ENCODE results near the gene RPS14. TPM values are rescaled to one million over a fixed set of nuclear protein-coding genes. Genes with fewer than 3 reads are reported as not detected.

RPS14 gene
- total and polyA plus RNA-seq, 2 of the 8 experiments (the other 6 are each of a cell fraction or from before 2014, with no cell fraction given): 2,548 to 6,423 TPM

- H3K18ac ChIP-seq (ENCODE audit: extremely low read depth, low read length): peak overlapping the region; percentile 48; the same call in 1 of the 2 replicates
- no peaks in the 10 kb centered on the region for H3K23me2 ChIP-seq (ENCODE audit: low read depth, low read length)
- H4K91ac ChIP-seq (replicated peaks; ENCODE audit: insufficient read length, low read length): peak overlapping the region; percentile 96
- peaks cover 0 to 9% (median 3%) of the 10 kb centered on the region in 4 experiments; a peak in 4 of 7 replicates for H3K4me1 ChIP-seq (replicated peaks in 1 of 4; ENCODE audit: control insufficient read depth in 3 of 4, insufficient read depth in 4 of 4, low read length in 3 of 4)
- no peak overlapping the region for H3K14ac ChIP-seq (ENCODE audit: insufficient read length)
- H3K9ac ChIP-seq (replicated peaks in 1 of 4; ENCODE audit: extremely low read depth in 1 of 4, low read depth in 3 of 4, low read length in 3 of 4): no peak overlapping the region
- H4K20me1 ChIP-seq (replicated peaks in 1 of 2; ENCODE audit: control insufficient read depth in 1 of 2, insufficient read depth in 2 of 2, low read length in 2 of 2): no peaks in the 10 kb centered on the region
- H3K4ac ChIP-seq (replicated peaks; ENCODE audit: insufficient read length, low read depth, low read length): peak overlapping the region; percentile 95
- peak overlapping the region; percentile 76; the same call in 1 of the 2 replicates for H4K8ac ChIP-seq (ENCODE audit: extremely low read depth, insufficient read depth, low read length)
- H3K27ac ChIP-seq (ENCODE audit: low read depth, low read length): peak overlapping the region; percentile 45; the same call in 1 of the 2 replicates
- H3K79me2 ChIP-seq (ENCODE audit: control insufficient read depth in 1 of 2, insufficient read depth in 2 of 2, low read length in 2 of 2): no peaks in the 10 kb centered on the region
- no peak overlapping the region for H3K23ac ChIP-seq (ENCODE audit: insufficient read length)
- H2BK120ac ChIP-seq (replicated peaks; ENCODE audit: low read depth, low read length): peak overlapping the region; percentile 91
- DNase-seq (ENCODE audit: low read depth in 1 of 2, low spot score in 2 of 2) (no peak), FAIRE-seq (no peak)
- H3K27me3 ChIP-seq (replicated peaks in 1 of 4; ENCODE audit: control insufficient read depth in 3 of 4, extremely low read depth in 1 of 4, insufficient read depth in 3 of 4, low read length in 3 of 4): no peaks in the 10 kb centered on the region
- H3K36me3 ChIP-seq (ENCODE audit: control insufficient read depth in 2 of 4, insufficient read depth in 4 of 4, low read length in 3 of 4): no peaks in the 10 kb centered on the region
- CTCF ChIA-PET (ENCODE audit: partially characterized antibody): interaction anchor here (0.6 to 13.5 kb wide), 4 partner anchors 52 to 292 kb away, joined by 3 to 209 read pairs (median 3); no protein-coding TSS in a partner anchor
- no peak overlapping the region for H3K4me3 ChIP-seq (ENCODE audit: extremely low read depth in 1 of 4, insufficient read depth in 2 of 4, low read depth in 3 of 4, low read length in 4 of 4)
- peak overlapping the region; percentile 95 for H2AFZ ChIP-seq (ENCODE audit: low read length)
- H3K56ac ChIP-seq (replicated peaks; ENCODE audit: insufficient read length, low read depth, low read length): no peak overlapping the region
- peak overlapping the region; percentile 97 for H2BK12ac ChIP-seq (ENCODE audit: low read depth, low read length)
- H2BK15ac ChIP-seq (ENCODE audit: low read length): 0 out of 2 replicates have a peak overlapping the region, but pooled peaks have one; percentile 46
- H3K4me2 ChIP-seq (ENCODE audit: insufficient read depth in 1 of 2, low read depth in 2 of 2, low read length in 2 of 2): no peak overlapping the region; a peak in 1 of 4 replicates
- H2BK5ac ChIP-seq (ENCODE audit: low read depth, low read length): peak overlapping the region; percentile 87
- POLR2A ChIA-PET (ENCODE audit: partially characterized antibody): interaction anchor here (0.6 to 5.2 kb wide), 3 partner anchors 9 to 103 kb away, joined by 4 to 51 read pairs (median 4); no protein-coding TSS in a partner anchor
- WGBS, 2 experiments (ENCODE audit: extremely low coverage in 1 of 2, insufficient coverage in 1 of 2, insufficient read length in 1 of 2, insufficient replicate concordance in 2 of 2, low coverage in 1 of 2, low lambda C conversion rate in 2 of 2, missing lambda C conversion rate in 1 of 2): 77% methylated on average over 8 of the region's 9 CpGs; no CpG with 5 or more reads in 1 of the 2 experiments
- H4K5ac ChIP-seq (ENCODE audit: insufficient read length, low read depth, low read length): no peak overlapping the region
- peak overlapping the region; percentile 99; the same call in 1 of the 2 replicates for H2BK20ac ChIP-seq (ENCODE audit: low read length)
- no peaks in the 10 kb centered on the region for H3K9me3 ChIP-seq (ENCODE audit: insufficient read depth in 2 of 2, low read depth in 1 of 2, low read length in 1 of 2)
- H2AK5ac ChIP-seq (ENCODE audit: low read depth, low read length): no peak overlapping the region
- no peaks in the 10 kb centered on the region for H3K79me1 ChIP-seq (ENCODE audit: low read depth, low read length)
- TF ChIP-seq CHD2 (IDR thresholded peaks at IDR 0.05; ENCODE audit: low read length): no peak
- no peak for TF ChIP-seq JUN (IDR thresholded peaks at IDR 0.05; ENCODE audit: low read depth, low read length)
- no peak for TF ChIP-seq FOSL1 (IDR thresholded peaks at IDR 0.05; ENCODE audit: insufficient read depth, low read depth, low read length)
- TF ChIP-seq RBBP5 (IDR thresholded peaks at IDR 0.05; ENCODE audit: borderline replicate concordance, low read depth, low read length): no peak
- no peak for TF ChIP-seq RNF2 (IDR thresholded peaks at IDR 0.05; ENCODE audit: borderline replicate concordance, low read depth, low read length, missing control alignments, poor library complexity, severe bottlenecking)
- no peak for TF ChIP-seq NANOG (IDR thresholded peaks at IDR 0.05; ENCODE audit: insufficient read depth, low read depth, low read length, poor library complexity, severe bottlenecking)
- TF ChIP-seq SIX5 (IDR thresholded peaks at IDR 0.05; ENCODE audit: low read depth, low read length): no peak
- TF ChIP-seq CHD1 (IDR thresholded peaks at IDR 0.05; ENCODE audit: low read depth, low read length): no peak
- TF ChIP-seq BCL11A (IDR thresholded peaks at IDR 0.05; ENCODE audit: low read depth in 2 of 2, low read length in 2 of 2): no peak
- TF ChIP-seq RAD21 (IDR thresholded peaks at IDR 0.05 in 1 of 2, conservative IDR thresholded peaks at IDR 0.05 in 1 of 2; ENCODE audit: low read depth in 2 of 2, low read length in 2 of 2): no peak
- no peak for TF ChIP-seq YY1 (IDR thresholded peaks at IDR 0.05; ENCODE audit: low read depth, low read length)
Measured at GRCh38 chr5:150454492-150455229, 5.1 kb upstream of the RPS14 start.
